CD4-positive, alpha-beta T cell treated with Interleukin-21 for 1 hour (primary cell): ENCODE data around the gene PKN1.
"Not testable (repeated sequence)": the region's sequence is repeated elsewhere in the genome, so short reads cannot be mapped to it uniquely, and the experiment has no call there.

ENCODE experiments used
- DNase-seq: peaks from one replicate; pipeline ENCODE4 v3.0.0-alpha.2; 2020

Gene PKN1

GRCh38 chr19:14487370-14488125 lies 54.4 kb downstream of the PKN1 start:
- no peak for DNase-seq

- no peak for DNase-seq
Measured at GRCh38 chr19:14492756-14493337, 59.7 kb downstream of the PKN1 start.

- no peak for DNase-seq
Measured at GRCh38 chr19:14494411-14494810, 61.3 kb downstream of the PKN1 start.

- no peak for DNase-seq
Measured at GRCh38 chr19:14494910-14495671, 62.0 kb downstream of the PKN1 start.

- no peak for DNase-seq
Measured at GRCh38 chr19:14495672-14496028, 62.5 kb downstream of the PKN1 start.

GRCh38 chr19:14496029-14496833 lies 63.1 kb downstream of the PKN1 start, which contains the start of gene GIPC1:
TSS of gene GIPC1 (minus strand) at chr19:14496127. CDS start at chr19:14482976, 13,151 bp downstream.
- DNase-seq, result peak; percentile 87

GRCh38 chr19:14496834-14497227 lies 63.7 kb downstream of the PKN1 start:
- no peak for DNase-seq

- no peak for DNase-seq
Measured at GRCh38 chr19:14497228-14497921, 64.3 kb downstream of the PKN1 start.

- DNase-seq, result no peak
Measured at GRCh38 chr19:14502334-14503092, 69.4 kb downstream of the PKN1 start.

- DNase-seq, result no peak
Measured at GRCh38 chr19:14503285-14503684, 70.2 kb downstream of the PKN1 start.

GRCh38 chr19:14504575-14504974 lies 71.5 kb downstream of the PKN1 start:
- not testable (repeated sequence) for DNase-seq

- peak; percentile 79 for DNase-seq
Measured at GRCh38 chr19:14505488-14506239, 72.6 kb downstream of the PKN1 start.

GRCh38 chr19:14507704-14508542 lies 74.8 kb downstream of the PKN1 start:
- DNase-seq, result peak; percentile 27

- DNase-seq, result peak; percentile 29
Measured at GRCh38 chr19:14510311-14511228, 77.5 kb downstream of the PKN1 start.

GRCh38 chr19:14511229-14511593 lies 78.1 kb downstream of the PKN1 start:
- peak; percentile 21 for DNase-seq

- peak; percentile 48 for DNase-seq
Measured at GRCh38 chr19:14512406-14512961, 79.4 kb downstream of the PKN1 start.

GRCh38 chr19:14514215-14514863 lies 81.2 kb downstream of the PKN1 start:
- DNase-seq, result peak; percentile 46

GRCh38 chr19:14515501-14516047 lies 82.5 kb downstream of the PKN1 start:
- DNase-seq, result peak; percentile 28
